GM21737 (cell line): ENCODE measurements around the gene OBSCN.

Source experiments
- ATAC-seq: cut with Tn5 transposase; IDR thresholded peaks from one replicate; pipeline ENCODE4 v1.9.1; 2021; ENCODE audit warnings: mild to moderate bottlenecking, moderate library complexity; ENCODE audit not compliant: unreplicated experiment

Gene OBSCN

GRCh38 chr1:228363686-228364067 lies 155.8 kb downstream of the OBSCN start:
- no peak for ATAC-seq

DNA sequence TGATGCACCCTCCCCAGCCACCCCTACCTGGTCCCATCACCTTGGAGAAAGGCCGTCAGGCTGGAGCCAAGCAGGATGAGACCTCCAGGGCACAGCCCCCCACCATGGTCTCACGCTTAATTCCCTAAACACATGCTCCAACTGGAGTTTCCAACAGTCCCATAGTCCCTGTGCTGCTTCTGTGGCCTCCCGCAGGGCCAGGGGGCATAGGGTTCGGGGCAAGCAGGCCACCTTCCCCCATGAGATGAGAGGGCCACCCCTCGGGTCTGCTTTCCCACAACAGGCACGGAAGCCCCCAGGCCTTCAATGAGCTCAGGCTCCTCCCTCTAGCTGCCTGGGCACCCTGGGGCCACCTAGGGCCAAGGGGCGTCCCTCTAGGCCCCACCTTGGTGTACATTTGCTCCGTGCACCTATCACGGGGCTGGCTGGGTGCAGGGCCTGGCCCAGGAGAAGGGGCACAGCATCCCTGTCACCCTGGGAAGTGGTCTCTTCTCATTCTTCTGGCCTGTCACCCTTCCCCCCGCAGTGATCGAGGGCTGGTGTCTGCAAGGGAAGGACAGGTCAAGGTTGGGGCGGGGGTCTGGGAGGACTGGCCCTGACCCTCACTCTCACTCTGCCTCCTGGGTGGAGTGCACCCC lies 156.3 kb downstream of the OBSCN start:
- no peak for ATAC-seq

DNA sequence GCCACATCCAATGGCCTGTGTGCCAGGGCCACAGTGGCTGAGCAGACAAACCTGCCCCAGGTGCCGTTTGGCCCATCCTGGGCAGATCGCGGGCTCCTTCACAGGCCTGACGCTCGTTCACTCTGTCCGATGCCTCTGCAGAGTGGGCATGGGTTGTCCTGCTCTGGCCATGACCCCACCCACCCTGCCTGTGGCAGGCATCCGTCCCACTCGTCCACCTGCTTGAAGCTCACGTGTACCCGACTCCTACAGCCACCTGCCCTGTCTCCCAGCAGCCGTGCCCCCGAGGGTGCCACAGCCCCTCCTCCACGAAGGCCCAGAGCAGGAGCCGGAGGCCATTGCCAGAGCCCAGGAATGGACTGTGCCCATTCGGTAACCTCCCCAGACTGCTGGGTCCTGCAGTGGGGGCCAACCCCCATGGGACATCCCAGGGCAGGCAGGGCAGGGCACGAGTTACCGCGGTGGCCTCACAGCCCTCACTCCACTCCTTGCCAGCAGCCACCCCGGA lies 156.9 kb downstream of the OBSCN start:
- no peak for ATAC-seq

DNA sequence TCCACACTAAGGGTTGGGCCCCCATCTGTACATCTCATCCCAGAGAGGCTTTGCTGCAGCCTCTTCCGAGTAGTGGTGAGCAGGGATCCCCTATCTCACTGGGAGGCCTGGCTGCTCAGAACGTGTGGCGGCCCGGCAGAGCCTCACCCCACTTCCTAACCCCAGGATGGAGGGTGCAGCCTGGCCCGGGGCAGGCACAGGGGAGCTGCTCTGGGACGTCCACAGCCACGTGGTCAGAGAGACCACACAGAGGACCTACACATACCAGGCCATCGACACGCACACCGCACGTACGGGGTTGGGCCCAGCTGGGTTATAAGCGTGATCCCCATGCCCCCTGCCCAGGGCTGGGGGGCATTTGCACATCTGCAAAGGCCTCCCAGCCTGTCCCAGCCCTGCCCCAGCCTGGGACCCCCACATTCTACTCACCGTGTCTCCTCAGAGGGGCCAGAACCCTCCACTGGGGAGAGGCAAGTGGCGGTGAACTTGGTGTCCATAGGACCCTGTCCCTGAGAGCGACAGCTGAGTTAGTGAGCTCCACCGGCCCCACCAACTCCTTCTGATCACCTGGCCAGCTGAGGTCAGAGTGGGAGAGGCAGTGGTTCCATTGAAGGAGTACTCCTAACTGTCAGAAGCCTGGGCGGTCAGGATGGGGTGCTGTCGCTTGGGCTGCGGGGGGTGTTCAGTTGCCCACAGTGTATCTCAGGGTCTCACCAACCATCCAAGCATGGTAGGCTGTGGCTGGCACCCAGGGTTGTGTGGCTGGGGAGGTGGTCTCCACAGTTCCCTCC lies 157.6 kb downstream of the OBSCN start:
- no peak for ATAC-seq

DNA sequence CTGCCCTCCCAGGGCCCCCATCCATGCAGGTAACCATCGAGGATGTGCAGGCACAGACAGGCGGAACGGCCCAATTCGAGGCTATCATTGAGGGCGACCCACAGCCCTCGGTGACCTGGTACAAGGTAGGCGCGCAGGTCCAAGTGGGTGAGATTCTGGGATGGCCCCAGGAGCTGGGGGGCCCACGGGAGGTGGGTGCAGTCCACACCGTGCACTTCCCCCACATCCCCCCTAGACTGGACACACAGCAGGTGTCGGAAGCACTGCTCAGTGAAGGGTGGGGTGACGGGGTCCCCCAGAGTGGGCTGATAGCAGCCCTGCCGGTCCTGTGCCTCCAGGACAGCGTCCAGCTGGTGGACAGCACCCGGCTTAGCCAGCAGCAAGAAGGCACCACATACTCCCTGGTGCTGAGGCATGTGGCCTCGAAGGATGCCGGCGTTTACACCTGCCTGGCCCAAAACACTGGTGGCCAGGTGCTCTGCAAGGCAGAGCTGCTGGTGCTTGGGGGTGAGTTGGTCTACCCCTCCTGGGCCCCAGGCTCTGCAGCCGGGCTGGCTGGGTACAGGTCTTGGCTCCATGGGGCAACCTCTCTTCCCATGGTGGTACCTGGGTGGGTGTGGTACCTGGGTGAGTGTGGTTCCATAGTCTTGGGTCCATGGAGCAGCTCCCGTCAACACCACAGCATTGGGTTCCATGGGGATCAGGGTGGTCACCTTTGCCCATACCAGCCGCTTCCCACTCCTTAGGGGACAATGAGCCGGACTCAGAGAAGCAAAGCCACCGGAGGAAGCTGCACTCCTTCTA lies 158.4 kb downstream of the OBSCN start:
- ATAC-seq: no peak

- no peak for ATAC-seq
Measured at GRCh38 chr1:228366866-228367741, 159.3 kb downstream of the OBSCN start.

- no peak for ATAC-seq
Measured at GRCh38 chr1:228367798-228368791, 160.3 kb downstream of the OBSCN start.

GRCh38 chr1:228368801-228369607 lies 161.2 kb downstream of the OBSCN start:
- no peak for ATAC-seq

- no peak for ATAC-seq
Measured at GRCh38 chr1:228369608-228370438, 162.0 kb downstream of the OBSCN start.

DNA sequence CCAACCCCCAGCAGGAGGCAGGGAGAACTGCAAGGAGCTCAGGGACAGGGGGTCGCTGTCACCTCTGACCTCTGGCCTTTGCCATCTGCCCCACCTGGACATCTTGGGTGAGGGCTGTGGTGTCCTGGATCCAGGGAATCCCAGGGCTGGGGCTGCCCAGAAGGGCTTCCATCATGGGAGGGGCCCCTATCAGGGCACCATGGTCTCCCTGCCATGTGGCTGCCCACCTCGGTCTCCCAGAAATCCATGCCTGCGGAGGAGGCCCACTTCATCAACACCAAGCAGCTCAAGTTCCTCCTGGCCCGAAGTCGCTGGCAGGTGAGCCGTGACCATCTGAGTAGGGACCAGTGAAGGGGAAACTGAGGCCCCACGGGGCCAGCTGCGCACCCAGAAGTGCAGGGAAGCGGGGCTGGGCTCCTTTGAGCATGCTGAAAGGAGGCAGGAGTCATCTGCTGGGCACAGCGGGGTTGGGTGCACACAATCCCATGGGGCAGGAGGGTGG lies 162.6 kb downstream of the OBSCN start:
- no peak for ATAC-seq

DNA sequence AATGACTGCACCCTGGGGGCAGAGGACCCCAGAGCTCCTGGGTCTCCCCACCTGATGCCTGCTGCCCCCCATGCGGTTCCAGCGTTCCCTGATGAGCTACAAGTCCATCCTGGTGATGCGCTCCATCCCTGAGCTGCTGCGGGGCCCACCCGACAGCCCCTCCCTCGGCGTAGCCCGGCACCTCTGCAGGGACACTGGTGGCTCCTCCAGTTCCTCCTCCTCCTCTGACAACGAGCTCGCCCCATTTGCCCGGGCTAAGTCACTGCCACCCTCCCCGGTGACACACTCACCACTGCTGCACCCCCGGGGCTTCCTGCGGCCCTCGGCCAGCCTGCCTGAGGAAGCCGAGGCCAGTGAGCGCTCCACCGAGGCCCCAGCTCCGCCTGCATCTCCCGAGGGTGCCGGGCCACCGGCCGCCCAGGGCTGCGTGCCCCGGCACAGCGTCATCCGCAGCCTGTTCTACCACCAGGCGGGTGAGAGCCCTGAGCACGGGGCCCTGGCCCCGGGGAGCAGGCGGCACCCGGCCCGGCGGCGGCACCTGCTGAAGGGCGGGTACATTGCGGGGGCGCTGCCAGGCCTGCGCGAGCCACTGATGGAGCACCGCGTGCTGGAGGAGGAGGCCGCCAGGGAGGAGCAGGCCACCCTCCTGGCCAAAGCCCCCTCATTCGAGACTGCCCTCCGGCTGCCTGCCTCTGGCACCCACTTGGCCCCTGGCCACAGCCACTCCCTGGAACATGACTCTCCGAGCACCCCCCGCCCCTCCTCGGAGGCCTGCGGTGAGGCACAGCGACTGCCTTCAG lies 163.3 kb downstream of the OBSCN start:
- ATAC-seq: no peak

GRCh38 chr1:228371741-228372182 lies 163.9 kb downstream of the OBSCN start:
- ATAC-seq: no peak

DNA sequence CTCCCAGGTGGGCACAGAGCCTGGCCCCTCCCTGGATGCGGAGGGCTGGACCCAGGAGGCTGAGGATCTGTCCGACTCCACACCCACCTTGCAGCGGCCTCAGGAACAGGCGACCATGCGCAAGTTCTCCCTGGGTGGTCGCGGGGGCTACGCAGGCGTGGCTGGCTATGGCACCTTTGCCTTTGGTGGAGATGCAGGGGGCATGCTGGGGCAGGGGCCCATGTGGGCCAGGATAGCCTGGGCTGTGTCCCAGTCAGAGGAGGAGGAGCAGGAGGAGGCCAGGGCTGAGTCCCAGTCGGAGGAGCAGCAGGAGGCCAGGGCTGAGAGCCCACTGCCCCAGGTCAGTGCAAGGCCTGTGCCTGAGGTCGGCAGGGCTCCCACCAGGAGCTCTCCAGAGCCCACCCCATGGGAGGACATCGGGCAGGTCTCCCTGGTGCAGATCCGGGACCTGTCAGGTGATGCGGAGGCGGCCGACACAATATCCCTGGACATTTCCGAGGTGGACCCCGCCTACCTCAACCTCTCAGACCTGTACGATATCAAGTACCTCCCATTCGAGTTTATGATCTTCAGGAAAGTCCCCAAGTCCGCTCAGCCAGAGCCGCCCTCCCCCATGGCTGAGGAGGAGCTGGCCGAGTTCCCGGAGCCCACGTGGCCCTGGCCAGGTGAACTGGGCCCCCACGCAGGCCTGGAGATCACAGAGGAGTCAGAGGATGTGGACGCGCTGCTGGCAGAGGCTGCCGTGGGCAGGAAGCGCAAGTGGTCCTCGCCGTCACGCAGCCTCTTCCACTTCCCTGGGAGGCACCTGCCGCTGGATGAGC lies 164.5 kb downstream of the OBSCN start:
- ATAC-seq: no peak

- no peak for ATAC-seq
Measured at GRCh38 chr1:228373004-228373680, 165.3 kb downstream of the OBSCN start.
